ENCODE results near the gene COP1. TPM values are rescaled to one million over a fixed set of nuclear protein-coding genes. Genes with fewer than 3 reads are reported as not detected.

Gene COP1
- total and polyA plus RNA-seq, 2 of the 13 experiments (the other 11 are each of a cell fraction or from before 2014, with no cell fraction given): 20.5 to 51.3 TPM

- Histone ChIP-seq H4K20me1 (ENCODE audit: insufficient read depth, low read length) (no peaks in the 10 kb centered on the region), H2AFZ (ENCODE audit: low read length) (no peak overlapping the region), H3K4me3 (replicated peaks in 1 of 3; ENCODE audit: insufficient read depth in 1 of 3, low read depth in 2 of 3, low read length in 3 of 3) (no peak overlapping the region), H3K27me3 (ENCODE audit: control insufficient read depth in 1 of 2, insufficient read depth in 2 of 2, low read length in 2 of 2) (no peaks in the 10 kb centered on the region), H3K4me1 (ENCODE audit: insufficient read depth, low read length) (no peaks in the 10 kb centered on the region), H3K27ac (ENCODE audit: extremely low read length, insufficient read depth, low read length) (no peak overlapping the region), H3K79me2 (ENCODE audit: insufficient read depth, low read length) (no peaks in the 10 kb centered on the region), H3K36me3 (replicated peaks in 1 of 2; ENCODE audit: control insufficient read depth in 1 of 2, insufficient read depth in 2 of 2, low read length in 2 of 2) (0 out of 5 replicates have a peak, but pooled peaks cover 0 to 10% of the 10 kb centered on the region in 2 experiments), H3K9ac (ENCODE audit: insufficient read depth, low read depth, low read length) (no peak overlapping the region), H3K4me2 (ENCODE audit: low read depth, low read length) (no peak overlapping the region), H3K9me3 (ENCODE audit: low read length) (no peaks in the 10 kb centered on the region)
- BruUV-seq (replicated peaks): no TSS peak
- 7% methylated on average over 1 of the region's 1 CpG for WGBS (ENCODE audit: low lambda C conversion rate)
- POLR2A ChIA-PET: interaction anchor here (2.2 kb wide), 1 partner anchor 88 kb away, joined by 9 read pairs; the partner anchor contains the start of gene COP1
- in situ Hi-C loops (cut with HindIII; ENCODE audit: extremely low pct_ligation_motif_present, low pct_unique_long_range_greater_than_20kb) (no loop called here), intact Hi-C loops (cut with micrococcal nuclease; ENCODE audit: unreplicated experiment) (loop anchor here (1.0 kb wide), 1 partner anchor 88 kb away; the partner anchor contains the start of gene COP1)
- CTCF ChIA-PET (ENCODE audit: low intra/inter-chr PET ratio, low total read pairs): no interaction called here
- ATAC-seq (peak; percentile 93), DNase-seq (ENCODE audit: low spot score) (peak; percentile 39), FAIRE-seq (no peak)
- TF ChIP-seq RNF2 (conservative IDR thresholded peaks at IDR 0.05; ENCODE audit: low read depth) (no peak), MLX (CRISPR knock-in tag; IDR thresholded peaks at IDR 0.05) (no peak), KDM1A (CRISPR knock-in tag; IDR thresholded peaks at IDR 0.05) (no peak), KDM4B (CRISPR knock-in tag; IDR thresholded peaks at IDR 0.05) (no peak), SATB2 (CRISPR knock-in tag; IDR thresholded peaks at IDR 0.05) (no peak), GLMP (CRISPR knock-in tag; IDR thresholded peaks at IDR 0.05; ENCODE audit: borderline replicate concordance) (no peak), ETS1 (CRISPR knock-in tag; IDR thresholded peaks at IDR 0.05) (no peak), GATAD2A (CRISPR knock-in tag; IDR thresholded peaks at IDR 0.05) (0 out of 2 replicates have a peak, but pooled peaks have one; percentile 26), TAF1 (CRISPR knock-in tag; IDR thresholded peaks at IDR 0.05) (no peak), RELA (CRISPR knock-in tag; IDR thresholded peaks at IDR 0.05) (no peak), JARID2 (CRISPR knock-in tag; IDR thresholded peaks at IDR 0.05; ENCODE audit: insufficient replicate concordance) (no peak), SMC3 (IDR thresholded peaks at IDR 0.05; ENCODE audit: low read length) (peak; percentile 42; the same call in 1 of the 2 replicates), ZBTB26 (CRISPR knock-in tag; IDR thresholded peaks at IDR 0.05; ENCODE audit: borderline replicate concordance) (no peak), ZNF552 (CRISPR knock-in tag; IDR thresholded peaks at IDR 0.05; ENCODE audit: borderline replicate concordance) (no peak), AKNA (CRISPR knock-in tag; IDR thresholded peaks at IDR 0.05; ENCODE audit: borderline replicate concordance) (no peak), ZNF24 (IDR thresholded peaks at IDR 0.05) (no peak)
Observed at GRCh38 chr1:176119549-176119948, 87.5 kb downstream of the COP1 start.

Data from HepG2 (cell line).